NT2/D1 (cell line): Measurements from ENCODE around the gene GNB1.

ENCODE experiments used
- SUZ12 ChIP-seq: IDR thresholded peaks from 2 replicates; pipeline ENCODE4 v1.6.1; 2011; ENCODE audit not compliant: insufficient read length, insufficient read depth; ENCODE audit errors: extremely low read depth
- YY1 ChIP-seq: IDR thresholded peaks from 2 replicates; pipeline ENCODE4 v1.6.1; 2011; ENCODE audit not compliant: insufficient read length, insufficient read depth
- ZNF274 ChIP-seq: IDR thresholded peaks from 2 replicates; pipeline ENCODE4 v1.6.1; 2011; ENCODE audit warnings: mild to moderate bottlenecking, low read depth, low read length

GRCh38 chr1:1872329-1872994 is 18.4 kb downstream of the GNB1 start:
- TF ChIP-seq ZNF274 = no peak
- TF ChIP-seq YY1 = no peak
- no peak for TF ChIP-seq SUZ12
